NCI-H187 (cell line): ENCODE results near the gene FBXO31.
"Not testable (repeated sequence)": the region's sequence is repeated elsewhere in the genome, so short reads cannot be mapped to it uniquely, and the experiment has no call there.

Source experiments
- DNase-seq, 2 experiments: peaks; one replicate each; lab custom pipeline; 2025; lab: John Stamatoyannopoulos, UW

FBXO31 gene

GRCh38 chr16:87411375-87412271 lies 28.0 kb upstream of the FBXO31 start:
- no peak for DNase-seq

- DNase-seq: no peak
These were observed 27.4 kb upstream of the FBXO31 start for GRCh38 chr16:87410968-87411367.

- DNase-seq: no peak
These were observed 27.0 kb upstream of the FBXO31 start for GRCh38 chr16:87410530-87410929.

- no peak for DNase-seq
These were observed 26.2 kb upstream of the FBXO31 start for GRCh38 chr16:87409781-87410180.

GRCh38 chr16:87409153-87409552 lies 25.6 kb upstream of the FBXO31 start:
- DNase-seq: no peak

GRCh38 chr16:87407511-87408112 lies 24.0 kb upstream of the FBXO31 start:
- no peak for DNase-seq

- no peak for DNase-seq
These were observed 23.0 kb upstream of the FBXO31 start for GRCh38 chr16:87406495-87407088.

- DNase-seq: no peak
These were observed 21.4 kb upstream of the FBXO31 start for GRCh38 chr16:87404764-87405625.

GRCh38 chr16:87395181-87395842 lies 11.7 kb upstream of the FBXO31 start:
- DNase-seq: no peak

GRCh38 chr16:87393680-87394055 lies 10.1 kb upstream of the FBXO31 start:
- DNase-seq: no peak

GRCh38 chr16:87392821-87393679 lies 9.5 kb upstream of the FBXO31 start:
- DNase-seq: no peak

- DNase-seq: peak; percentile 80 to 87
These were observed 8.6 kb upstream of the FBXO31 start, which contains the start of gene MAP1LC3B for GRCh38 chr16:87391950-87392820. Gene MAP1LC3B, plus strand, starts transcription at chr16:87392336. Its CDS starts 92 bp downstream, at chr16:87392428.

- DNase-seq: no peak
These were observed 7.9 kb upstream of the FBXO31 start for GRCh38 chr16:87391324-87391949.

- DNase-seq: no peak
These were observed 7.2 kb upstream of the FBXO31 start for GRCh38 chr16:87390641-87391323.

GRCh38 chr16:87389914-87390313 lies 6.3 kb upstream of the FBXO31 start:
- not testable (repeated sequence) for DNase-seq

GRCh38 chr16:87389245-87389644 lies 5.7 kb upstream of the FBXO31 start:
- DNase-seq: no peak

- DNase-seq: no peak
These were observed 5.2 kb upstream of the FBXO31 start for GRCh38 chr16:87388818-87389134.
